Thoracic aorta (tissue), 2 donors: ENCODE results near the gene NAV2. TPM values are rescaled to one million over a fixed set of nuclear protein-coding genes. Genes with fewer than 3 reads are reported as not detected.

Experiments
- ATAC-seq: fragments of 150-250 bp; one replicate; pipeline ENCODE4 v1.8.0; 2017; ENCODE audit warnings: low read depth; ENCODE audit not compliant: insufficient number of reproducible peaks, low FRiP score
- DNase-seq: peaks from one replicate; pipeline ENCODE4 v3.0.0-alpha.2; 2020; ENCODE audit warnings: low spot score
- H3K27ac ChIP-seq, 2 donors: fragments of 200-600 bp; sonication (generic); 1 replicate in 1 of 2; 2 replicates in 1 of 2; pipeline ENCODE4 v1.5.1; 2016; ENCODE audit warnings: mild to moderate bottlenecking in 2 of 2, moderate library complexity in 2 of 2
- H3K27me3 ChIP-seq: fragments of 200-600 bp; sonication (generic); replicated peaks from 2 replicates; pipeline ENCODE4 v1.6.0; 2016; ENCODE audit warnings: mild to moderate bottlenecking; ENCODE audit not compliant: insufficient read depth
- H3K36me3 ChIP-seq: fragments of 200-600 bp; sonication (generic); one replicate; pipeline ENCODE4 v1.5.1; 2016
- H3K4me1 ChIP-seq, 2 donors: fragments of 200-600 bp; sonication (generic); 1 replicate in 1 of 2; 2 replicates in 1 of 2; pipeline versions ENCODE4 v1.5.1 to v1.6.0; 2016; ENCODE audit warnings: low read depth in 2 of 2, mild to moderate bottlenecking in 1 of 2; ENCODE audit not compliant: control insufficient read depth in 1 of 2
- H3K4me3 ChIP-seq: fragments of 200-600 bp; sonication (generic); 2 replicates; pipeline ENCODE4 v1.5.1; 2016; ENCODE audit warnings: mild to moderate bottlenecking
- H3K9me3 ChIP-seq: fragments of 200-600 bp; sonication (generic); 2 replicates; pipeline ENCODE4 v1.5.1; 2016
- CTCF ChIP-seq: fragments of 200-600 bp; sonication (generic); IDR thresholded peaks from one replicate; pipeline ENCODE4 v1.5.1; 2019; ENCODE audit warnings: antibody characterized with exemption
- total RNA-seq, 2 donors: library from RNA; depleted of rRNA; stranded (reverse); fragments of >200 nt; gene quantifications; one replicate each; pipeline versions ENCODE4 v1.1.0 to v1.2.3, GENCODE V29; 2016

The NAV2 gene
- total RNA-seq, 2 donors from 2014 or later = 125 to 230 TPM

GRCh38 chr11:20035701-20036601 lies 323.3 kb downstream of the NAV2 start:
- ATAC-seq (no peak), DNase-seq (no peak)
- peaks cover 39% of the 10 kb centered on the region for H3K36me3 ChIP-seq
- H3K27me3 ChIP-seq = no peaks in the 10 kb centered on the region
- no peak overlapping the region for H3K4me3 ChIP-seq
- H3K27ac ChIP-seq = peak overlapping the region; percentile 24 to 42
- no peaks in the 10 kb centered on the region for H3K9me3 ChIP-seq
- H3K4me1 ChIP-seq = peaks cover 14 to 56% of the 10 kb centered on the region in 2 donors
- no peak for TF ChIP-seq CTCF

GRCh38 chr11:20036626-20037335 lies 324.1 kb downstream of the NAV2 start:
- Histone ChIP-seq H3K9me3 (no peaks in the 10 kb centered on the region), H3K4me3 (no peak overlapping the region), H3K27ac (peak overlapping the region in 1 of 2 donors; percentile 30), H3K27me3 (no peaks in the 10 kb centered on the region), H3K4me1 (peaks cover 14 to 56% of the 10 kb centered on the region in 2 donors), H3K36me3 (peaks cover 39% of the 10 kb centered on the region)
- no peak for DNase-seq
- no peak for ATAC-seq
- TF ChIP-seq CTCF = no peak

GRCh38 chr11:20037396-20038153 lies 324.9 kb downstream of the NAV2 start:
- ATAC-seq = no peak
- no peak for TF ChIP-seq CTCF
- Histone ChIP-seq H3K27ac (no peak overlapping the region), H3K36me3 (peaks cover 39% of the 10 kb centered on the region), H3K27me3 (no peaks in the 10 kb centered on the region), H3K4me3 (no peak overlapping the region), H3K9me3 (no peaks in the 10 kb centered on the region), H3K4me1 (peaks cover 19 to 56% of the 10 kb centered on the region in 2 donors)
- no peak for DNase-seq

- Histone ChIP-seq H3K27me3 (no peaks in the 10 kb centered on the region), H3K27ac (no peak overlapping the region), H3K4me3 (no peak overlapping the region), H3K4me1 (peaks cover 19 to 58% of the 10 kb centered on the region in 2 donors), H3K36me3 (peaks cover 39% of the 10 kb centered on the region), H3K9me3 (no peaks in the 10 kb centered on the region)
- ATAC-seq = no peak
- TF ChIP-seq CTCF = no peak
- no peak for DNase-seq
These were observed 325.8 kb downstream of the NAV2 start for GRCh38 chr11:20038412-20038811.
